ENCODE results near the gene GTF2F2.
A peak's percentile ranks its signal among the peaks of the same experiment; 100 is the strongest.

GTF2F2 gene

DNA sequence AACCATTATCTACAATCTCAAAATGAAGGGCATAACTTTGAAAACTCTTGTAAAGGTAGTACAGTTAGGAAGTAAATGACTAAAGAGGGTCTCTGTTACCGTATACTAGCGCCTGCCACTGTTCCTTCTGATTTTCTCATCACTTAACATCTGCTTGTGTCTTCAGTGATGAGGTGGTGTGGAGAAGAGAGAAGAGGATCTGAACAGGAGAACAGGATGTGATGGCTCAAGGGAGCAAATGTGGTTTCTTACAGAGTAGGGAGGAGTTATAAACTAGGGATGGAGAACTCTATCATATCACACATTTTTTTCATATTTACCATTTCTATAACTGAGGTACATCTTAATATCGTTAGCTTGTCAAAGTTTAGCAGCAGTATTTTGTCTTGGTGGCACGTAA lies 79.4 kb downstream of the GTF2F2 start:
- Histone ChIP-seq H3K9me3 (ENCODE audit: severe bottlenecking) (no peaks in the 10 kb centered on the region), H3K36me3 (no peaks in the 10 kb centered on the region), H3K4me3 (ENCODE audit: low read depth, low read length) (no peak overlapping the region), H3K27ac (no peak overlapping the region), H3K27me3 (ENCODE audit: insufficient read depth, low read depth, severe bottlenecking) (no peaks in the 10 kb centered on the region)
- no peak for DNase-seq
- TF ChIP-seq CTCF (IDR thresholded peaks at IDR 0.05; ENCODE audit: low read depth, low read length), result no peak

DNA sequence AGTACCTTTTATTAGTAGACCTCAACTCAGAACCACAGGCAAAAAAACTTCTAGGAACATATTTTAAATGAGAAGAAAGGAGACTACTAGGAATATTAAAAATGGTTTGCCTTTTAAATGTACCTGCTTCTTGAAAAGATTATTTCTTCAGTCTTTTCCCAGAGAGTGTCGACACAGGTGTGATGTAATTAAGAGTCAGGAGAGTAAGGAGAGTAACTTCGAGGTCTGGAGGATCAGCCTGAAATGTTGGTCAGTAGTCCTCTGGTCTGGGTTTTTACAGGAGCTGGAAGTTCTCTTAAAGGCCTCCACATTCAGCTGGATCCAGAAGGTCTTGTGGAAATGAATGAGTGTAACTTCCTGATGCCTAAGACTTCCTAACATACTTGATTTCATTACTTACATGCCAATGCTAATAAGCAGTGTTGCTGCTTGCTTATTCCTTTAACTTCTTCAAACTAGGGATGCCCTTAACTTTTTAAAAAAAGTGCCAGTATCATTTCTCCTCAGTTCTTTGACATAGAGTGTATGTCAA lies 80.5 kb downstream of the GTF2F2 start, which contains the start of gene KCTD4:
KCTD4 (minus strand) TSS at position 345 of the 532 bp plus-strand sequence. CDS start 6,478 bp downstream, outside the sequence.
- no peak for DNase-seq
- Histone ChIP-seq H3K4me3 (ENCODE audit: low read depth, low read length) (no peak within 1 kb of the TSS), H3K27me3 (ENCODE audit: insufficient read depth, low read depth, severe bottlenecking) (no peaks in the 10 kb centered on the region), H3K36me3 (no peaks in the 10 kb centered on the region), H3K9me3 (ENCODE audit: severe bottlenecking) (no peaks in the 10 kb centered on the region), H3K27ac (no peak within 1 kb of the TSS)
- TF ChIP-seq CTCF (IDR thresholded peaks at IDR 0.05; ENCODE audit: low read depth, low read length), result no peak

GRCh38 chr13:45205124-45205523 lies 84.8 kb downstream of the GTF2F2 start:
- no peaks in the 10 kb centered on the region for H3K9me3 ChIP-seq (ENCODE audit: severe bottlenecking)
- H3K27me3 ChIP-seq (ENCODE audit: insufficient read depth, low read depth, severe bottlenecking), result no peaks in the 10 kb centered on the region
- H3K4me3 ChIP-seq (ENCODE audit: low read depth, low read length), result no peak overlapping the region
- no peak for DNase-seq
- peaks cover 12% of the 10 kb centered on the region for H3K36me3 ChIP-seq
- no peak overlapping the region for H3K27ac ChIP-seq
- no peak for TF ChIP-seq CTCF (IDR thresholded peaks at IDR 0.05; ENCODE audit: low read depth, low read length)

GRCh38 chr13:45206340-45206739 lies 86.0 kb downstream of the GTF2F2 start:
- peaks cover 14% of the 10 kb centered on the region for H3K36me3 ChIP-seq
- no peaks in the 10 kb centered on the region for H3K27me3 ChIP-seq (ENCODE audit: insufficient read depth, low read depth, severe bottlenecking)
- H3K27ac ChIP-seq, result peak overlapping the region; percentile 57
- H3K9me3 ChIP-seq (ENCODE audit: severe bottlenecking), result no peaks in the 10 kb centered on the region
- DNase-seq, result no peak
- H3K4me3 ChIP-seq (ENCODE audit: low read depth, low read length), result no peak overlapping the region
- TF ChIP-seq CTCF (IDR thresholded peaks at IDR 0.05; ENCODE audit: low read depth, low read length), result no peak

DNA sequence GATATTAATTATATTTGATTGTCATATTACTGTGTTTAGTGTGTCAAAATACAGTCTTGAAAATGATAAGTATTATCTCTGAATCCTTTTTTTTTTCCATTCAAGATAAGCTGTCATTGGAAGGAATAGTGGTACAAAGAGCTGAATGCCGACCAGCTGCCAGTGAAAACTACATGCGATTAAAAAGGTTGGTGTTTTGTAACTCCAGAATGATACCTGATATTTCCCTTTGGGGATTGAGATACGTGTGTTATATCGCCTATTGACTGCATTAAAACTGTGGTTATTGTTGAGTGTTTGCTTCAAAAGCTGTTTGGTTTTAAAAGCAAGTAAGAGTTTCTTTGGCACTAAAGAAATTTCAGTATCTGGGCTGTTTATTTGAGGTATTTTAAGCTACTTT lies 87.0 kb downstream of the GTF2F2 start:
- H3K27me3 ChIP-seq (ENCODE audit: insufficient read depth, low read depth, severe bottlenecking), result no peaks in the 10 kb centered on the region
- no peak for DNase-seq
- no peaks in the 10 kb centered on the region for H3K9me3 ChIP-seq (ENCODE audit: severe bottlenecking)
- H3K36me3 ChIP-seq, result peaks cover 14% of the 10 kb centered on the region
- peak overlapping the region; percentile 57 for H3K27ac ChIP-seq
- TF ChIP-seq CTCF (IDR thresholded peaks at IDR 0.05; ENCODE audit: low read depth, low read length), result no peak
- H3K4me3 ChIP-seq (ENCODE audit: low read depth, low read length), result no peak overlapping the region

GRCh38 chr13:45208132-45208531 lies 87.8 kb downstream of the GTF2F2 start:
- Histone ChIP-seq H3K36me3 (peaks cover 14% of the 10 kb centered on the region), H3K27me3 (ENCODE audit: insufficient read depth, low read depth, severe bottlenecking) (no peaks in the 10 kb centered on the region), H3K4me3 (ENCODE audit: low read depth, low read length) (no peak overlapping the region), H3K27ac (no peak overlapping the region), H3K9me3 (ENCODE audit: severe bottlenecking) (no peaks in the 10 kb centered on the region)
- DNase-seq, result no peak
- TF ChIP-seq CTCF (IDR thresholded peaks at IDR 0.05; ENCODE audit: low read depth, low read length), result no peak

All from WERI-Rb-1 (cell line).